ENCODE data around the gene SPEM2.
"Not testable (repeated sequence)": the region's sequence is repeated elsewhere in the genome, so short reads cannot be mapped to it uniquely, and the experiment has no call there.

The SPEM2 gene

GRCh38 chr17:7474767-7475166 lies 49.4 kb downstream of the SPEM2 start:
- DNase-seq (ENCODE audit: low spot score): not testable (repeated sequence)

GRCh38 chr17:7475764-7476422 lies 50.5 kb downstream of the SPEM2 start:
- DNase-seq (ENCODE audit: low spot score): no peak

- DNase-seq (ENCODE audit: low spot score): no peak
Observed at GRCh38 chr17:7476494-7476893, 51.1 kb downstream of the SPEM2 start.

- no peak for DNase-seq (ENCODE audit: low spot score)
Observed at GRCh38 chr17:7476951-7477350, 51.5 kb downstream of the SPEM2 start.

All from COLO829 (cell line).